Hepatocyte (in vitro differentiated cells): ENCODE measurements around the gene DENND1A. TPM values are rescaled to one million over a fixed set of nuclear protein-coding genes. Genes with fewer than 3 reads are reported as not detected.
"Not testable (repeated sequence)": the region's sequence is repeated elsewhere in the genome, so short reads cannot be mapped to it uniquely, and the experiment has no call there.

Experiments
- DNase-seq: peaks from one replicate; pipeline ENCODE4 v3.0.0-alpha.2; 2016; ENCODE audit warnings: low spot score
- H2AFZ ChIP-seq: fragments of 200-600 bp; sonication (generic); 2 replicates; pipeline ENCODE4 v1.6.0; 2016; ENCODE audit warnings: antibody characterized with exemption, mild to moderate bottlenecking
- H3K27ac ChIP-seq: fragments of 200-600 bp; sonication (generic); 2 replicates; pipeline ENCODE4 v1.5.1; 2016; ENCODE audit warnings: mild to moderate bottlenecking
- H3K27me3 ChIP-seq: fragments of 200-600 bp; sonication (generic); 2 replicates; pipeline ENCODE4 v1.6.1; 2016
- H3K36me3 ChIP-seq: fragments of 200-600 bp; sonication (generic); replicated peaks from 2 replicates; pipeline ENCODE4 v1.5.1; 2016; ENCODE audit warnings: low read depth; ENCODE audit not compliant: insufficient read depth
- H3K4me1 ChIP-seq: fragments of 200-600 bp; sonication (generic); 2 replicates; pipeline ENCODE4 v1.5.1; 2016; ENCODE audit warnings: mild to moderate bottlenecking, moderate library complexity; ENCODE audit not compliant: insufficient read depth
- H3K4me2 ChIP-seq: fragments of 200-600 bp; sonication (generic); 2 replicates; pipeline ENCODE4 v1.6.0; 2016
- H3K4me3 ChIP-seq: fragments of 200-600 bp; sonication (generic); 2 replicates; pipeline ENCODE4 v1.5.1; 2016; ENCODE audit warnings: mild to moderate bottlenecking
- H3K79me2 ChIP-seq: fragments of 200-600 bp; sonication (generic); 2 replicates; pipeline ENCODE4 v1.6.0; 2017; ENCODE audit warnings: mild to moderate bottlenecking
- H3K9me2 ChIP-seq: fragments of 200-600 bp; sonication (generic); replicated peaks from 2 replicates; pipeline ENCODE4 v1.6.0; 2017; ENCODE audit warnings: mild to moderate bottlenecking; ENCODE audit not compliant: insufficient read depth
- H3K9me3 ChIP-seq: fragments of 200-600 bp; sonication (generic); 2 replicates; pipeline ENCODE4 v1.5.1; 2016; ENCODE audit warnings: low read depth, mild to moderate bottlenecking
- H4K20me1 ChIP-seq: fragments of 200-600 bp; sonication (generic); 2 replicates; pipeline ENCODE4 v1.6.0; 2016; ENCODE audit warnings: mild to moderate bottlenecking; ENCODE audit not compliant: insufficient read depth, poor library complexity, severe bottlenecking
- EZH2 ChIP-seq: fragments of 200-600 bp; sonication (generic); IDR thresholded peaks from 2 replicates; pipeline ENCODE4 v1.6.1; 2016; ENCODE audit warnings: antibody characterized with exemption, mild to moderate bottlenecking, borderline replicate concordance
- EZH2phosphoT487 ChIP-seq: fragments of 200-600 bp; sonication (generic); IDR thresholded peaks from one replicate; pipeline ENCODE4 v1.6.1; 2018; ENCODE audit warnings: antibody characterized with exemption, mild to moderate bottlenecking, low read depth, moderate library complexity; ENCODE audit not compliant: unreplicated experiment, severe bottlenecking
- WGBS: methylation state at CpG from one replicate; pipeline ENCODE4 v1.1.6; 2016; ENCODE audit warnings: low lambda C conversion rate; ENCODE audit errors: missing lambda C conversion rate; 5-methylcytosine and 5-hydroxymethylcytosine counted together
- polyA plus RNA-seq: library from polyadenylated mRNA; unstranded; fragments of >200 nt; fragmentation: Nextera tagmentation; extraction: Ambion mirVana; gene quantifications from 2 replicates; pipeline ENCODE4 v1.2.1, GENCODE V29; 2016
- total RNA-seq: library from RNA; depleted of rRNA; stranded (reverse); fragments of >200 nt; gene quantifications from 2 replicates; pipeline ENCODE4 v1.2.3, GENCODE V29; 2014
- TF ChIP-seq, protein P1 (sequence below): fragments of 200-600 bp; sonication (generic); IDR thresholded peaks from 2 replicates; pipeline ENCODE4 v1.5.1; 2016; ENCODE audit warnings: antibody characterized with exemption, mild to moderate bottlenecking; ENCODE audit not compliant: poor library complexity

Gene DENND1A
- total and polyA plus RNA-seq, 2 experiments from 2014 or later: 24.0 to 28.9 TPM

DNA sequence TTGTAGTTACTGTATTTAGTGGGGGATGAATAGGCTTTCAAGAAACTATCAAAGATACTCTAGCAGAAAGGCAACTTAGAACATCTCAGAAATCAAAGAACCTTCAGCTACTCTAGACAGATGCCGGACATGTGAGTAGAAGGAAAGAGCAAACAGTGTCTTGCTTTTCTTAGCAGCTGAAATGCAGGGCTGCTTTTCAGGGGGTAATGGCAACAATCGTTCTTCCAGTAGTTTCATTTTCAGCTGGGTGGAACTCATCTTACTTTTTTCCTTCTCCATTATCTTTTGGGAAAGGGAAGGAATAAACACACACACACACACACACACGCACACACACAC lies 292.4 kb downstream of the DENND1A start:
- TF ChIP-seq EZH2 (no peak), EZH2phosphoT487 (no peak)
- TF ChIP-seq, protein P1, sequence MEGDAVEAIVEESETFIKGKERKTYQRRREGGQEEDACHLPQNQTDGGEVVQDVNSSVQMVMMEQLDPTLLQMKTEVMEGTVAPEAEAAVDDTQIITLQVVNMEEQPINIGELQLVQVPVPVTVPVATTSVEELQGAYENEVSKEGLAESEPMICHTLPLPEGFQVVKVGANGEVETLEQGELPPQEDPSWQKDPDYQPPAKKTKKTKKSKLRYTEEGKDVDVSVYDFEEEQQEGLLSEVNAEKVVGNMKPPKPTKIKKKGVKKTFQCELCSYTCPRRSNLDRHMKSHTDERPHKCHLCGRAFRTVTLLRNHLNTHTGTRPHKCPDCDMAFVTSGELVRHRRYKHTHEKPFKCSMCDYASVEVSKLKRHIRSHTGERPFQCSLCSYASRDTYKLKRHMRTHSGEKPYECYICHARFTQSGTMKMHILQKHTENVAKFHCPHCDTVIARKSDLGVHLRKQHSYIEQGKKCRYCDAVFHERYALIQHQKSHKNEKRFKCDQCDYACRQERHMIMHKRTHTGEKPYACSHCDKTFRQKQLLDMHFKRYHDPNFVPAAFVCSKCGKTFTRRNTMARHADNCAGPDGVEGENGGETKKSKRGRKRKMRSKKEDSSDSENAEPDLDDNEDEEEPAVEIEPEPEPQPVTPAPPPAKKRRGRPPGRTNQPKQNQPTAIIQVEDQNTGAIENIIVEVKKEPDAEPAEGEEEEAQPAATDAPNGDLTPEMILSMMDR: no peak
- Histone ChIP-seq H3K9me3 (no peaks in the 10 kb centered on the region), H3K27ac (peak overlapping the region; percentile 9), H3K79me2 (peaks cover 5% of the 10 kb centered on the region), H3K27me3 (no peaks in the 10 kb centered on the region), H3K4me2 (peak overlapping the region; percentile 68), H3K9me2 (no peaks in the 10 kb centered on the region), H4K20me1 (peaks cover 3% of the 10 kb centered on the region), H3K36me3 (no peaks in the 10 kb centered on the region), H2AFZ (no peak overlapping the region), H3K4me1 (peaks cover 4% of the 10 kb centered on the region), H3K4me3 (no peak overlapping the region)
- WGBS: 68% methylated on average over 3 of the region's 3 CpGs
- no peak for DNase-seq

- not testable (repeated sequence) for H3K79me2 ChIP-seq, H3K9me3 ChIP-seq, H3K4me2 ChIP-seq, DNase-seq, H3K4me3 ChIP-seq, H3K27ac ChIP-seq, H2AFZ ChIP-seq, H3K9me2 ChIP-seq, H4K20me1 ChIP-seq, H3K27me3 ChIP-seq, H3K36me3 ChIP-seq, H3K4me1 ChIP-seq
- WGBS: 98% methylated on average over 10 of the region's 10 CpGs
These were observed 293.1 kb downstream of the DENND1A start for GRCh38 chr9:123636805-123637204.

DNA sequence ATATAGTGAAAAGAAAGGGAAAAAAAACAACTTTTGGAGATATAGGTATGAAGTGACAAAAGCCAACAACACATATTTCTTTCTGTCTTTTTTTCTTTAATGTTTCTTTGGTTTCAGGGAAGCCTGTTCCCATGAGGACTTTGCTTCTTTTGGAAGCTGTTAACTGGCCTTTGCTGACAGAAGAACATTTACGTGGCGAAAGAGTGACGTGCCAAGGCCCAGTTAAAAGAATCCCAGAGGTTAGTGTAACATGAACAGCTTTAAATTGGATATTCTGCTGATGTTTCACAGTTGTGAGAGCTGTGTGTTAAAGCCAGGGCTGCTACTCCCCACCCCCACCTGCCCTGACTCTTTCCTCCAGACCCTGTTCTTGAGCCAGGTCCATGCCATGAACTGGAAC lies 298.1 kb downstream of the DENND1A start:
- Histone ChIP-seq H3K36me3 (no peaks in the 10 kb centered on the region), H3K4me2 (no peak overlapping the region), H3K4me3 (no peak overlapping the region), H3K9me3 (no peaks in the 10 kb centered on the region), H3K79me2 (peaks cover 5% of the 10 kb centered on the region), H3K27ac (no peak overlapping the region), H2AFZ (no peak overlapping the region), H4K20me1 (peaks cover 3% of the 10 kb centered on the region), H3K9me2 (no peaks in the 10 kb centered on the region), H3K27me3 (no peaks in the 10 kb centered on the region), H3K4me1 (no peaks in the 10 kb centered on the region)
- TF ChIP-seq EZH2phosphoT487 (no peak), EZH2 (no peak)
- TF ChIP-seq, protein P1: no peak
- WGBS: 77% methylated on average over 3 of the region's 3 CpGs
- DNase-seq: no peak

DNA sequence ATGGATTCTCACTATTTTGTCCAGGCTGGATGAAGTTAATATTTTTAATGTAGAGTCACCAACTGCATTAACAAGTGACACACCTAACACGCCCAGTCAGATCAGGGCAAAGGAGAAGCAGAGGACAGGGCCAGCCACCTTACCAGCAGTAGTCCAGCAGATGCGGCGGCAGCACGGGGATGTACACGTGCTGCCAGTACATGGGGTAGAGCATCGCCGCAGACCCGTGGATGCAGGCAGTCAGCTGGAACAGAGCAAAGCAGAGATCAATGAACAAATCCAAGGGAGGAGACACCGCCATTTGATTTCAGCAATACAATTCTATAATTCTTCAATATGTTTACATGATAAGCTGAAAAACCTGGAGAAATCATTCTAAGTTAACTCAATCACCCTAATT lies 299.7 kb downstream of the DENND1A start:
- no peak overlapping the region for H3K27ac ChIP-seq
- no peak for TF ChIP-seq EZH2phosphoT487
- TF ChIP-seq, protein P1: no peak
- no peak overlapping the region for H3K4me2 ChIP-seq
- H3K79me2 ChIP-seq: peaks cover 5% of the 10 kb centered on the region
- H3K36me3 ChIP-seq: no peaks in the 10 kb centered on the region
- 99% methylated on average over 9 of the region's 9 CpGs for WGBS
- no peak overlapping the region for H2AFZ ChIP-seq
- H3K9me3 ChIP-seq: no peaks in the 10 kb centered on the region
- H4K20me1 ChIP-seq: peaks cover 1% of the 10 kb centered on the region
- no peaks in the 10 kb centered on the region for H3K4me1 ChIP-seq
- no peak for DNase-seq
- H3K27me3 ChIP-seq: no peaks in the 10 kb centered on the region
- no peak overlapping the region for H3K4me3 ChIP-seq
- no peaks in the 10 kb centered on the region for H3K9me2 ChIP-seq
